Measurements from ENCODE around the gene MICAL2. TPM values are rescaled to one million over a fixed set of nuclear protein-coding genes. Genes with fewer than 3 reads are reported as not detected.
A peak's percentile ranks its signal among the peaks of the same experiment; 100 is the strongest.

Gene MICAL2
- total RNA-seq, 2 donors from 2014 or later: 1.5 to 1.9 TPM

DNA sequence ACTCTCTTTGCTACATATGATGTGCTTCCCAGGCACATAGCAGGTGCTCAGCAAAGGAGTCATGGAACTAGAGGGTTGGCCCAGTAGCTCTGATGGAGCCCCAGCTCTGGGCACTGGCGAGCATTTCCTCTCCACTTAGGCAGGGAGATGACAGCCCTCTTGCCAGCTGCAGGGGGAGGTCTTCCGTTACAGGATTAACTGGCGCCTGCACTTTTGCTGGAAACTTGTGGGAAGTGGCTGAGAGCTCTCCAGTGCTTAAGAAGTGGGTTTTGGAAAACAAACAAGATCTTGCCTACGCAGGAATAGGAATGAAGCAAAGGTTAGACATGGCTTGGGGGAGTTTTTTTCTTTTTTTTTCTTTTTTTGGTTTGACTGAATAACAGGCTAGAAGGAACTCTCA lies 75.5 kb downstream of the MICAL2 start:
- H3K9me3 ChIP-seq (ENCODE audit: control insufficient read depth, low read length): no peaks in the 10 kb centered on the region
- no peak overlapping the region for H3K9ac ChIP-seq (ENCODE audit: extremely low read depth, low read length, poor library complexity, severe bottlenecking)
- H3K36me3 ChIP-seq (ENCODE audit: control insufficient read depth, insufficient read depth, low read length): no peaks in the 10 kb centered on the region
- Mint-ChIP-seq H3K36me3 (ENCODE audit: low read depth) (no peaks in the 10 kb centered on the region), H3K4me3 (no peak overlapping the region), H3K27ac (no peak overlapping the region), H3K4me1 (peaks cover 15% of the 10 kb centered on the region), H3K9me3 (no peaks in the 10 kb centered on the region), H3K27me3 (ENCODE audit: insufficient read depth) (no peaks in the 10 kb centered on the region)
- no peak overlapping the region for H3K27ac ChIP-seq (ENCODE audit: low read depth, low read length)
- TF ChIP-seq, protein P1, sequence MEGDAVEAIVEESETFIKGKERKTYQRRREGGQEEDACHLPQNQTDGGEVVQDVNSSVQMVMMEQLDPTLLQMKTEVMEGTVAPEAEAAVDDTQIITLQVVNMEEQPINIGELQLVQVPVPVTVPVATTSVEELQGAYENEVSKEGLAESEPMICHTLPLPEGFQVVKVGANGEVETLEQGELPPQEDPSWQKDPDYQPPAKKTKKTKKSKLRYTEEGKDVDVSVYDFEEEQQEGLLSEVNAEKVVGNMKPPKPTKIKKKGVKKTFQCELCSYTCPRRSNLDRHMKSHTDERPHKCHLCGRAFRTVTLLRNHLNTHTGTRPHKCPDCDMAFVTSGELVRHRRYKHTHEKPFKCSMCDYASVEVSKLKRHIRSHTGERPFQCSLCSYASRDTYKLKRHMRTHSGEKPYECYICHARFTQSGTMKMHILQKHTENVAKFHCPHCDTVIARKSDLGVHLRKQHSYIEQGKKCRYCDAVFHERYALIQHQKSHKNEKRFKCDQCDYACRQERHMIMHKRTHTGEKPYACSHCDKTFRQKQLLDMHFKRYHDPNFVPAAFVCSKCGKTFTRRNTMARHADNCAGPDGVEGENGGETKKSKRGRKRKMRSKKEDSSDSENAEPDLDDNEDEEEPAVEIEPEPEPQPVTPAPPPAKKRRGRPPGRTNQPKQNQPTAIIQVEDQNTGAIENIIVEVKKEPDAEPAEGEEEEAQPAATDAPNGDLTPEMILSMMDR (conservative IDR thresholded peaks at IDR 0.05): peak; percentile 42
- H3K4me1 ChIP-seq (ENCODE audit: control insufficient read depth, insufficient read depth, low read length): peaks cover 17% of the 10 kb centered on the region
- no peaks in the 10 kb centered on the region for H3K27me3 ChIP-seq (ENCODE audit: control insufficient read depth, insufficient read depth, low read length, poor library complexity, severe bottlenecking)
- 85 to 88% methylated on average over 4 of the region's 4 CpGs for WGBS, 2 experiments (ENCODE audit: insufficient coverage in 1 of 2, insufficient read length in 1 of 2)
- H3K4me3 ChIP-seq (ENCODE audit: low read length): no peak overlapping the region
- DNase-seq: no peak

GRCh38 chr11:12186701-12187100 lies 76.3 kb downstream of the MICAL2 start:
- peaks cover 15% of the 10 kb centered on the region for H3K4me1 Mint-ChIP-seq
- no peaks in the 10 kb centered on the region for H3K9me3 Mint-ChIP-seq
- H3K36me3 Mint-ChIP-seq (ENCODE audit: low read depth): no peaks in the 10 kb centered on the region
- TF ChIP-seq, protein P1 (conservative IDR thresholded peaks at IDR 0.05): no peak
- no peak overlapping the region for H3K4me3 ChIP-seq (ENCODE audit: low read length)
- peaks cover 15% of the 10 kb centered on the region for H3K4me1 ChIP-seq (ENCODE audit: control insufficient read depth, insufficient read depth, low read length)
- H3K27me3 ChIP-seq (ENCODE audit: control insufficient read depth, insufficient read depth, low read length, poor library complexity, severe bottlenecking): no peaks in the 10 kb centered on the region
- no peak overlapping the region for H3K9ac ChIP-seq (ENCODE audit: extremely low read depth, low read length, poor library complexity, severe bottlenecking)
- no peak overlapping the region for H3K27ac Mint-ChIP-seq
- WGBS, 2 experiments (ENCODE audit: insufficient coverage in 1 of 2, insufficient read length in 1 of 2): 95 to 98% methylated on average over 4 to 5 of the region's 5 CpGs
- no peaks in the 10 kb centered on the region for H3K9me3 ChIP-seq (ENCODE audit: control insufficient read depth, low read length)
- no peaks in the 10 kb centered on the region for H3K27me3 Mint-ChIP-seq (ENCODE audit: insufficient read depth)
- DNase-seq: no peak
- H3K27ac ChIP-seq (ENCODE audit: low read depth, low read length): no peak overlapping the region
- H3K36me3 ChIP-seq (ENCODE audit: control insufficient read depth, insufficient read depth, low read length): no peaks in the 10 kb centered on the region
- no peak overlapping the region for H3K4me3 Mint-ChIP-seq

DNA sequence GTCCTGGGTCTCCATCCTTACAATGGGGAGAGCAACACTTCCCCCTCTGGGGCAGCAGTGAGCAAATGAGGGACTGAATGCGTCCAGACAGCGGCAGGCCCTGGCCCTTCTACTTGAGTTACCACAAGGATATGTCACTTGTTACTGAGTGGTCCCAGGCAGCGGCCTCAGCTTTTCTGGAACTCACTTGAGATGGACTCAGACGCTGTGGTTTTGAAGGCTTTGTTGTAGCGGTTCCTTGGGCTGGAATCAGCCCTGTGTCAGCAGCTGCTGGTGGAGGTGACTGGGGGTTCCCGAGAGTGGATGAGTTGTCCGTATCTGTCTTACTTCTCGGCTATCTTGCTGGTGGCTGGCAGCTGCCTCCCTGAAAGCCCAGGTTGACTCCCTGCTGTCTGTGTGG lies 77.0 kb downstream of the MICAL2 start:
- WGBS, 2 experiments (ENCODE audit: insufficient coverage in 1 of 2, insufficient read length in 1 of 2): 82 to 89% methylated on average over 6 to 8 of the region's 8 CpGs

More for the DNA sequence above, 77.0 kb downstream of the MICAL2 start:
- Histone ChIP-seq H3K36me3 (ENCODE audit: control insufficient read depth, insufficient read depth, low read length) (no peaks in the 10 kb centered on the region), H3K4me3 (ENCODE audit: low read length) (no peak overlapping the region), H3K27ac (ENCODE audit: low read depth, low read length) (no peak overlapping the region), H3K9me3 (ENCODE audit: control insufficient read depth, low read length) (no peaks in the 10 kb centered on the region), H3K4me1 (ENCODE audit: control insufficient read depth, insufficient read depth, low read length) (peaks cover 12% of the 10 kb centered on the region), H3K9ac (ENCODE audit: extremely low read depth, low read length, poor library complexity, severe bottlenecking) (no peak overlapping the region), H3K27me3 (ENCODE audit: control insufficient read depth, insufficient read depth, low read length, poor library complexity, severe bottlenecking) (no peaks in the 10 kb centered on the region)
- Mint-ChIP-seq H3K4me3 (no peak overlapping the region), H3K4me1 (peaks cover 13% of the 10 kb centered on the region), H3K27ac (no peak overlapping the region), H3K36me3 (ENCODE audit: low read depth) (no peaks in the 10 kb centered on the region), H3K27me3 (ENCODE audit: insufficient read depth) (no peaks in the 10 kb centered on the region), H3K9me3 (no peaks in the 10 kb centered on the region)
- TF ChIP-seq, protein P1 (conservative IDR thresholded peaks at IDR 0.05): no peak
- DNase-seq: no peak
